GM18907 (cell line): ENCODE measurements around the gene HOXB4.
A peak's percentile ranks its signal among the peaks of the same experiment; 100 is the strongest.

Source experiments
- ATAC-seq: cut with Tn5 transposase; IDR thresholded peaks from one replicate; pipeline ENCODE4 v1.9.1; 2021; ENCODE audit warnings: mild to moderate bottlenecking, moderate library complexity; ENCODE audit not compliant: unreplicated experiment

Gene HOXB4

GRCh38 chr17:48549914-48550501 lies 28.1 kb downstream of the HOXB4 start:
- ATAC-seq, result no peak

- ATAC-seq, result no peak
Measured at GRCh38 chr17:48549281-48549630, 28.9 kb downstream of the HOXB4 start.

- ATAC-seq, result no peak
Measured at GRCh38 chr17:48548523-48549280, 29.4 kb downstream of the HOXB4 start.

- no peak for ATAC-seq
Measured at GRCh38 chr17:48547808-48548522, 30.2 kb downstream of the HOXB4 start.

DNA sequence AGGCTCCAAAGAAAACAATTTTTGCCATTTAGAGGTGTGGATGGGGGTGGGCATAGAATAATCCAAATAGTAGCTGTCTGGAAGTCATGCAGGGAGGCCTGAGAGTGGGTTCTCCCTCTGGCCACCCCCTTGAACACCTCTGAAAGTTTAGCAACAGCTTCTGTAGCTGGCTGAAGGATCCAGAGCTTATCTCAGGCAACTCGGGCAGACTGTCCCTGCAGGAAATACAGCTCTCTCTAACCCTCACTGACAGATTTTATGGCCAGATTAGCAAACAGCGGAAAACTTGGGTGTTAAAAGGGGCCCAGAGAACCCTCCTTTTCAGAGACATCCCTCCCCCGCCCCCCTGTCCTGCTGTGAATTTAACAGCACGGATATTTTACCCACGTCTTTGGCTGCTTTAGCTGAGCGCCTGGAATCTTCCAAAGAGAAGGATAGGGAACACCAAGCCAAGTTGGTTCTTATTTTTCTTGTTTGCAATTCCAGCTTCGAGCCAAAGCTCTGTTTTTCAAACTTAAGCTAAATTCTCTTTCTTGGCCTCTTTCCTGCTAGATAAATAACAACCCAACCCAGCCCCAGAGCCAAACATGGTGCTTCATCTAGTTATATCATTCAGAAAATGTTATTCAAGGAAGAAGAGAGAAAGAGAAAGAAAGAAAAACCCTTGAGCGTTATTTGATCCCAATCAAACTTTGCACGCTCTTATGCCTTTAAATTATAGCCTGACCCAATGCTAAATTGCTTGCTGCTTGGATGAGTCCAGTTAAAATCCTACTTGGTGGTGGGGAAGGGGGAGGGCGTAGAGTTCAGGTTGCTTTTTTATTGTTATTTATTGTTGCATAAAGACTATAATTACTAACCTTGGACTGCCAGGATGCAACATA lies 31.0 kb downstream of the HOXB4 start:
- ATAC-seq, result no peak

- no peak for ATAC-seq
Measured at GRCh38 chr17:48546137-48546923, 31.8 kb downstream of the HOXB4 start.

GRCh38 chr17:48545539-48545938 lies 32.6 kb downstream of the HOXB4 start:
- ATAC-seq, result no peak

DNA sequence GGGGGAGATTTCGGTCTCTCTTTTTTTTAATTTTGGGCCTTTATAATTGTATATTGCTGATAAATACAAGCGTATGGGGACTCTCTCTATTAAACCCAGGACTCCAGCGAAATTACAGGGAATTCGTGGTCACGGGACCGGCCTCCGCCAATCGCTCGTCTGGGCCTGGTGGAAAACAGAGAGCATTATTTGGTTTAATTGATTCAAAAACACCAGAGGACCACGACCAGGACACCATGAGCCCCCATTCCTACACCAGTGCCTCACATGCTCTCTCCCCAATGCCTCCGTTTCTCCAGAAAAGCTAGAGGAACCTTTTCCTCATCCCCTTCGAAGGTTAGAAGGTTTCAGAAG lies 33.2 kb downstream of the HOXB4 start, which contains the start of gene HOXB2:
TSS of gene HOXB2 (minus strand) at position 88 of the 354 bp plus-strand sequence. CDS start 198 bp downstream, outside the sequence.
- no peak for ATAC-seq

- ATAC-seq, result no peak
Measured at GRCh38 chr17:48544349-48545021, 33.7 kb downstream of the HOXB4 start.

DNA sequence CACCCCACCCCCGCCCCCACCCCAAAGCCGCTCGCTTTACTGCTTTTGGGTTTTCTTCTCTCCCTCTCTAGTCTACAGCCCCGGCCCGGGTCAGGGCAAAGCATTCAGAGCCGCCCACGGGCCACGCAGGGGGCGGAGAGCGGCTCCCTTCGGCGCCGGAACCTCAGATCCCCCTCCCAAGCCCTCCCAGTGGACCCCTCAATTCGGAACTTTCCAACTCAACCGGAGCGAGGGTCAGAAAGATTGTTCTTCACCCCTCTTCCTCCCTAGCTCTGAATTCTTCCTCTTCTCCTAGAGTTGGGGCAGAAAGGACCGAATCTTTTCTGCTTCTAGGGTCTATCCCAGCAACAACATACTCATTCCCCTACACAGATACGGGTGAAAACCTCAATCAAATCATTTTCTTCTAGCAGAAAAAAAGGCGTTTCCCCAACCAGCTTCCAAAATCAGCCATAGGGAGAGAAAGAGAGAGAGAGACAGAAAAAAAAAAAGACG lies 34.2 kb downstream of the HOXB4 start:
- ATAC-seq, result no peak

- ATAC-seq, result peak; percentile 55
Measured at GRCh38 chr17:48543107-48543853, 34.9 kb downstream of the HOXB4 start.

DNA sequence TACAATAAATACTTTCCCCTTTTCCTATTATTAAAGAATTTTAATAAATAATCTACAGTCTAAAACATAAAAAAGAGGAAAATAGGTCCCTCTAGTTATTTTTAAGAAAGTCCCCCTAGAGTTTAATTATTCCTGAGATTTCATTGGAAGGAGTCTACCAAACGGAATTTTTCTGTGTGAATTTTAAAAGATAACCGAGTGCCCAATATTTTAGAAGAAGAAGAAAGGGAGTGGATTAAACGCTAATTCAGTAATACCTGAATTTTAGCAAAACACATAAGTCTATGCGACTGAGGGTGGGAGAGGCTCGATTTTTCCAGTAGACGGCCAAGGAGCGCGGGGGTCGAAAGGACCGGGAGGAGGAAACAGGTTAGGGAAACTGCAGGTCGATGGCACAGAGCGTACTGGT lies 35.4 kb downstream of the HOXB4 start:
- no peak for ATAC-seq

DNA sequence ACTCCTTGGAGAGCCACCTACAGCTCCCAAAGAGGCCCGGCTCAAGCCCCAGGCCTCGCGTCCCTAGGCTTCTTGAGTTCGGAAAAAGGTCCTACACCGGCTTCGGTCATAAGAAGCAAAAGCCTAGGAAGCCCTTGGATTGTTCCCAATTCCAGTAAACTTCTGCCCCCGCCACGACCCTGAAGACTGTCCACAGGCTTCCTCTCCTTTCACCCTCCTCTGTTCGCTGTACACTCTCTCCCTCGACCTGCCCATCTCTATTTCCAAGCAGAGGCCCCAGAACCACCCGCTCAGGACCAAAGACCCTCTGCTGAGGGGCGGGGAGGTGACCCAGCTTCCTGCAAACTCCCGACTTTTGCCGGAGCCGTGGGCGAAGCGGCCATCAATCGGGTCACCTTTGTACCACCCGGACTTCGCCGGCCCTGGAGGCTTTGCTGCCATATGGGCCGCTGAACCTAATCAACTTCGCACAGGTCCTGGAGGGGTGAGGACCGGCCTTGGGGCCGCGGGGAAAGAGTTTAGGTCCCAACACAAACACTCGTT lies 36.0 kb downstream of the HOXB4 start:
- ATAC-seq, result no peak

GRCh38 chr17:48541577-48542113 lies 36.5 kb downstream of the HOXB4 start:
- ATAC-seq, result no peak

DNA sequence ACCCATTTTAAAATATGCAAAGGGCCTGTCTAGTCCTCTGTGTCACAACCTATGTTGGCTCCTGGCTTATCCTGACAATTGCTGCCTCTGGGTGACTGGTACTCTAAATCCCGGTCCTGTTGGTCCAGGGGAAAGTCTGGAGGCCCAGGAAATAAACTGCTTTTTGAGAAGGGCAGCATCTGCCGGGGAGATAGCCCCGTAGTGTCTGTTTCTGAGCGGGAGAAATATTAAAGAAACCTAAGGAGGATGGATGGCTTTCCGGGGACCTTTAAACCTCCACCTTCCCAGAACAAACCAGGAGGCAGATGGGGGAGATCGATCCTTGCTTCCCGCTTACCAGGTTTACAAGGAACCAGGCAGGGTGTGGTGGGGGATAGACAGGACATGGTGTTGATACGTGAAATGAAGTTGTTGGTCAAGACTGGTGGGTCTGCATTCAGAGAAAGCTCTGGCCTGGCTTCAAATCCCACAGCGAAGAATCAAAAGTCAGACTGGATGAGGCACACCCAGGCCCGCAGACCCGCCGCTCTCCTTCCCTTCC lies 37.0 kb downstream of the HOXB4 start:
- ATAC-seq, result no peak

GRCh38 chr17:48540213-48540612 lies 37.9 kb downstream of the HOXB4 start:
- no peak for ATAC-seq

GRCh38 chr17:48539177-48539576 lies 39.0 kb downstream of the HOXB4 start:
- ATAC-seq, result no peak

DNA sequence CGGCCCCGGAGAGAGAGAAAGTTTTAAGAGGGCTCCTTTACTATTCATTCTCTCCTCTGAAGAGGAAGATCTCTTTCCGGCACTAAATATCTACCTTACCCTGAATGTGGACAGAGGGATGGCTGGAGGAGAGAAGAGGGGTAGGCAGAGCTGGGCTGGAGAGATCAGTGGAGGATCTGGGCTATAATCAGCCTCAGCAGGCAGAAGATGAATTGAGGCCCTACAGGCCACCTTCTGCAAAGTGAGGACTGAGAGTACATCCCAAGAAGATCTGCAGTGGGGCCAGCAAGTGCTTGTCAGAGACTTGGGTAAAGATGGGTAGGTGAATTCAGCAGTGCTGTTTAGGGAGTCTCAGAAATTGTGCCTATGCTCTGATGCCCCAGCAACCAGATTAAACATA lies 40.8 kb downstream of the HOXB4 start:
- no peak for ATAC-seq
